Muscle layer of duodenum (tissue), 2 donors: ENCODE results near the gene CUEDC1.

Experiments used
- H3K27ac ChIP-seq: one replicate; pipeline ENCODE4 v1.7.0; 2013; ENCODE audit warnings: mild to moderate bottlenecking, low read length
- H3K27me3 ChIP-seq: one replicate; pipeline ENCODE4 v1.7.0; 2013; ENCODE audit warnings: low read depth, mild to moderate bottlenecking, control low read depth, low read length
- H3K36me3 ChIP-seq, 2 donors: one replicate each; pipeline ENCODE4 v1.7.0; 2013; ENCODE audit warnings: low read length in 2 of 2, control low read depth in 1 of 2, mild to moderate bottlenecking in 1 of 2; ENCODE audit not compliant: insufficient read depth in 2 of 2, control insufficient read depth in 1 of 2
- H3K4me1 ChIP-seq, 2 donors: one replicate each; pipeline ENCODE4 v1.7.0; 2013; ENCODE audit warnings: low read length in 2 of 2, mild to moderate bottlenecking in 2 of 2, control low read depth in 1 of 2, moderate library complexity in 1 of 2; ENCODE audit not compliant: insufficient read depth in 2 of 2, control insufficient read depth in 1 of 2
- H3K4me3 ChIP-seq, 2 donors: one replicate each; pipeline ENCODE4 v1.7.0; 2013; ENCODE audit warnings: low read length in 2 of 2, low read depth in 1 of 2, mild to moderate bottlenecking in 1 of 2
- H3K9me3 ChIP-seq, 2 donors: one replicate each; pipeline ENCODE4 v1.7.0; 2013; ENCODE audit warnings: low read length in 2 of 2, control low read depth in 1 of 2, mild to moderate bottlenecking in 1 of 2; ENCODE audit not compliant: control insufficient read depth in 1 of 2
- donor health status: healthy.

Gene CUEDC1

GRCh38 chr17:57823469-57824401 lies 131.5 kb downstream of the CUEDC1 start:
- H3K9me3 ChIP-seq = no peaks in the 10 kb centered on the region
- no peaks in the 10 kb centered on the region for H3K27me3 ChIP-seq
- H3K4me1 ChIP-seq = no peaks in the 10 kb centered on the region
- no peaks in the 10 kb centered on the region for H3K36me3 ChIP-seq
- no peak overlapping the region for H3K4me3 ChIP-seq
- no peak overlapping the region for H3K27ac ChIP-seq

- Histone ChIP-seq H3K27ac (no peak overlapping the region), H3K27me3 (no peaks in the 10 kb centered on the region), H3K9me3 (no peaks in the 10 kb centered on the region), H3K4me1 (no peaks in the 10 kb centered on the region), H3K4me3 (no peak overlapping the region), H3K36me3 (no peaks in the 10 kb centered on the region)
These were observed 135.3 kb downstream of the CUEDC1 start for GRCh38 chr17:57819867-57820266.

- Histone ChIP-seq H3K27me3 (no peaks in the 10 kb centered on the region), H3K36me3 (no peaks in the 10 kb centered on the region), H3K9me3 (no peaks in the 10 kb centered on the region), H3K27ac (no peak overlapping the region), H3K4me3 (no peak overlapping the region), H3K4me1 (no peaks in the 10 kb centered on the region)
These were observed 135.9 kb downstream of the CUEDC1 start for GRCh38 chr17:57819285-57819684.

GRCh38 chr17:57818066-57818465 lies 137.1 kb downstream of the CUEDC1 start:
- H3K4me1 ChIP-seq = no peaks in the 10 kb centered on the region
- H3K27me3 ChIP-seq = no peaks in the 10 kb centered on the region
- H3K4me3 ChIP-seq = no peak overlapping the region
- no peak overlapping the region for H3K27ac ChIP-seq
- H3K9me3 ChIP-seq = no peaks in the 10 kb centered on the region
- no peaks in the 10 kb centered on the region for H3K36me3 ChIP-seq

GRCh38 chr17:57817299-57817698 lies 137.9 kb downstream of the CUEDC1 start:
- Histone ChIP-seq H3K9me3 (no peaks in the 10 kb centered on the region), H3K27me3 (no peaks in the 10 kb centered on the region), H3K27ac (no peak overlapping the region), H3K36me3 (no peaks in the 10 kb centered on the region), H3K4me1 (no peaks in the 10 kb centered on the region), H3K4me3 (no peak overlapping the region)

- Histone ChIP-seq H3K27ac (no peak overlapping the region), H3K9me3 (no peaks in the 10 kb centered on the region), H3K4me1 (peaks cover 0 to 16% of the 10 kb centered on the region in 2 donors), H3K27me3 (no peaks in the 10 kb centered on the region), H3K4me3 (no peak overlapping the region), H3K36me3 (no peaks in the 10 kb centered on the region)
These were observed 140.8 kb downstream of the CUEDC1 start for GRCh38 chr17:57814421-57814820.

- H3K9me3 ChIP-seq = no peaks in the 10 kb centered on the region
- H3K27ac ChIP-seq = no peak overlapping the region
- no peaks in the 10 kb centered on the region for H3K36me3 ChIP-seq
- no peaks in the 10 kb centered on the region for H3K27me3 ChIP-seq
- peaks cover 0 to 16% of the 10 kb centered on the region in 2 donors for H3K4me1 ChIP-seq
- H3K4me3 ChIP-seq = no peak overlapping the region
These were observed 143.5 kb downstream of the CUEDC1 start for GRCh38 chr17:57811638-57812280.
